OCI-M2 (cell line): ENCODE measurements around the gene SHISA6.

Source experiments
- DNase-seq: peaks from one replicate; lab custom pipeline; 2025; ENCODE audit not compliant: unreplicated experiment; lab: John Stamatoyannopoulos, UW

SHISA6 gene

DNA sequence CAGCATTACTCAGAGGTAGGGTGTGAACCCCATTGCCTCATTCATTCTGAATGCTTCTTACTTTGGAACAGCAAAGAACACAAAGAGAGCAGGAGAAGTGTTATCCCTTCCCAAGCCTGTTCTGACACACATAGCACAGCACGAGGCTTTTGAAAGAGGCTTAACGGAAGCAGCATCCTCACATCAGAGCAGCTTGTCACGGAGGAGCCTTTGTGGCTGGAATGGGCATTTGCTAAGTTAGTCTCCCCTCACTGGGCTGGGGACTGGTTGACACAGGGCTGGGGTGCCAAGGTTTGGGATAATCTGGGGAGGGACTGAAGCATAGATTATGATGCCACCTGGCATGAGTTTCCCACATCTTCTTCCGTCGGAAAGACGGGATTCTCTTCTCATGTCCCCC, 189.7 kb downstream of the SHISA6 start:
- no peak for DNase-seq

DNA sequence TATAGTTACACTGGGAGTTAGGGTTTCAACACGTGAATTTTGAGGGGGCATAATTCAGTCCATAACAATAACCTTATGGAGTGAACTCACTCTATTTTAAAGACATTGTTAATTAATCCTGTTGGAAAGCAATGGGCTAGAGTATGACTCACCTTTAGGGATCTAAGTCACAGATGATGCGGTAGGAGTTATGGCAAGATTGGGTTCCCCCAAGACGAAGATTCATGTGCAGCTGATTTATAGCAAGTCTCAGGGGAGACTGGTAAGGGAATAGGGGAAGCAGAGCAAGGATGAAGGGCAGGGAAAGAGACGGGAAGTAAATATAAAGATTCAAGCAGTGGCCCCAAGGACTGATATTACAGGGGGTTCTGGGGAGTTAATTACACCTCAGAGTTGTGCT, 197.7 kb downstream of the SHISA6 start:
- DNase-seq = no peak

DNA sequence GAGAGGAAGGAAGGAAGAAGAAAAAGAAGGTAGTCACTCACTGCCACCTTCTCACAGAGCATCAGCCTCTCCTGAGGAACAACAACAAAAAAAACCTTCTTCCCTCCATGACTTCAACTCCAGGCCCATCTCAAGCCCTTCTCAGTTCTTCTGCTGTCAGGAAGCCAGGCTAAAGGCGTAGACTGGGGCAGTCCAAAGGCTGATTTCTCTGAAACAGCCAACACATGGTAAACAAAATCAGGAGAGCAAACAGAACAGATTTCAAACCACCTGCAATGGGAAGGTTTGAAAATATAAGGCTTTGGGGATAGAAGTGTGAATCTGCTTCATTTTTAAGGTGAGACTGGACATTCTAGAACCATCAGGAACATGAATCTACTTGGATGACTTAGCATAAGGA, 200.0 kb downstream of the SHISA6 start:
- no peak for DNase-seq

DNA sequence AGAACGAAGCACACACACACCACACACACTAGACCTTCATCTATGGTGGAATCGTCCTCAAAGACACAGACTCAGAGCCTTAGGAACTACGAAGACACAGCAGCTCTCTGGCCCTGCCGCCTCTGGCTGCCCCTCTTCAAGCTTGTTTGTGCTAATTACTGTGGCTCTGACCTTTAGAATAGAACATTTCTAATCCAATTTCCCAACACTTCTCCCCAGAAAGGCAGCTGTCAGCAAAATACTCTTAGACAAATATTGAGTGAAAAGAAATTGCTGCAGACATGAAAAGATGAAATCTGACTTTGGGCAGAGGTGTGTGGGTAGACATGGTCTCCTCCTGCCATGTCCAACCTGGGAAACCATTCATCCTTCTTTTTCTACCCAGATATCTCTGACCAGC, 205.3 kb downstream of the SHISA6 start:
- no peak for DNase-seq

DNA sequence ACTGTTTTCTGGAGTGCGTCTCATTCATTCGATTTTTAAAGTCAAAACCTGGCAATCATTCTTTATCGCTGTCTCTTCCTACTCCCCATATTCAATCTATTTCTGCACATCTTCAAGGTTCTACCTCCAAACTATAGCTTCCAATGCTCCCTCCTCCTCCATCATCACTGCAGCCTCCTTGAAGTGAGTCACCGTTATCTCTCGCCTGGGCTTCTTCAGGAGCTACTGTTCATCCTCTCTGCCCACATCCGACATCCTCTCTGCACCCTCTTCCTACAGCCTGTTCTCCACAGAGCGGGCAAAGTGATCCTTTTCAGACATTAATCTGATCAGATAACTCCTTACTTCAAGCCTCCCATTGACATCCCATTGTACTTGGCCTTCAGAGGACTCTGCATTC, 213.1 kb downstream of the SHISA6 start:
- no peak for DNase-seq

DNA sequence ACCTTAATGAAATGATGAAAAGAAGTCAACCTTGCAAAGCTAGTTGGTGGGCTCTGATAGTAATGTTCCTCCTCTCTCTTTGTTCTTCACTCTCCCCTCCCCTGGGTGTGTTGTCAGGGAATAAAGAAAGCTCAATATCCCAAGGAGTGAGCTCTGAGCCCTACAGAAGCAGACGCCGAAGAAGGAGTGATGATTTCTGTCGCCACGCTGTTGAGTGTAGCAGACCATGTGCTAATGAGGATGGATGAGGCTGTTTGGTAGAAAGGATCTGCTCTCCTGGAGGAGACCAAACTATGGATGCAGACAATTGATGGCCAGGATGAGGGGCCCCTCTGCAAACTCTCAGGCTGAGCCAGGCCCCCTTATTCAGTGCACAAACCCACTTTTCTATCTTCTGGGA, 217.3 kb downstream of the SHISA6 start:
- no peak for DNase-seq

DNA sequence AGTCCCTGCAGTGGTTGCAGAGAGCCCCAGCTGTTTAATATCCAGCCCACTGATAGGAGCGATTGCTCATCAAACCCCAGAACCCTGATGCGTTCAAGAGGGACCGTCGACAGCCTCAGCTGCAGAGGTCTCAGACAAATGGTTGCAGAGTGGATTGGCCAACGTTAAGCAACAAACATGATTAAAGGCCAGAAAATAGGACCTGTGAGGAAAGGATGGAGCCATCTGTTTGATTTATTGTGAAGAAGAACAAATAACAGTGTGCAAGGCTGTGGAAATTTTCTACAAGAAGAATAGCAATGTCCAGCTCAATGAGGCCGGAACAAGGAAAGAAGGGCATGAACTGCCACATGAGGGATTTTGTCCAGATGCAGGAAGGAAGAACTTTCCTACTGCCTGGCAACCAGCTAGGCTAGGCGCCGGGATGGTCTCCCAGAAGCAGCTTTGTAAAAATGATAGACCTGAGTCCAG, 218.9 kb downstream of the SHISA6 start:
- no peak for DNase-seq

DNA sequence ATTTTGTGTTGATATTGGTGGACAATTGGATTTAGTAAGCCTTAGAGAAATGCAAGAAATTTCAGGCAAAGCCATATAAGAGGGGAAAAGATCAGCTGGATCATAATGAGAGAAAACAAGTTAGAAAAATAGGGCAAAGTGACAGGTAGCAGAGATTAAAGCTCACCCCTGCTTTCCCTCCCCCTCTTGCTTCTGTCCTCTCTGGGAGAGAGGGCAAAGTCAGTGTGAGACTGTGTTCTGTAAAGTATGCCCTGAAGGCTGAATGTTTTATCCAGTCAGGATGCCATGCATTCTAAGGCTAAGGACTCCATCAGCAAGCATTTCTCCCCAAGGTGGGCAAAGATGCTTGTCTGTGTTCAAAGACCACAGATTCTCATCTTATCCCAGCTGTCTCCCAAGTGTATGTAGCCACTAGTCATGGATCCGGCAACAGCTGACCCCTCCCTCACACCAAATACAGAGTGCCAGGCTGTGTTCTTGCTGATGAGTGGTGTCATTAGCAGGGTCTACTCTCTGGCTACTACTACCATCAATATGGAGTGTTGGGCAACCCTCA, 221.1 kb downstream of the SHISA6 start:
- DNase-seq = no peak

DNA sequence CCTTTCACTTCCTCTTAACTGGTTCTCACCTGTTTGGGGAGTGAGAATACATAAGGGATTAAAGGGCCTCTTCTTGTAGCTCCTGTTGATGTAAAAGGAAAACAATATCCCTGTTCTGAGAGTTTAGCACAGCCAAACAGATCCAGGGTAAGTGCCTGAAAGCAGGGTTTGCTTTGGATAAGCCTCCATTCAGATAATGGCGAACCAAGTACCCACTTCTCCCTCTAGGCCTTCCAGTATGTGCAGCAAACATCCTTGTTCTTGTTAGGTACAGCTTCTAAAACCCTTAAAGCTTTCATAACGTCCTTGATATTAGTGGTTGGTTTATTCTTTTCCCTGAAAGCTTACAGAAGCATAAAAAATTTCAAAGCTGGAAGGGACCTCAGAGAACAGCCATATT, 226.6 kb downstream of the SHISA6 start:
- no peak for DNase-seq

DNA sequence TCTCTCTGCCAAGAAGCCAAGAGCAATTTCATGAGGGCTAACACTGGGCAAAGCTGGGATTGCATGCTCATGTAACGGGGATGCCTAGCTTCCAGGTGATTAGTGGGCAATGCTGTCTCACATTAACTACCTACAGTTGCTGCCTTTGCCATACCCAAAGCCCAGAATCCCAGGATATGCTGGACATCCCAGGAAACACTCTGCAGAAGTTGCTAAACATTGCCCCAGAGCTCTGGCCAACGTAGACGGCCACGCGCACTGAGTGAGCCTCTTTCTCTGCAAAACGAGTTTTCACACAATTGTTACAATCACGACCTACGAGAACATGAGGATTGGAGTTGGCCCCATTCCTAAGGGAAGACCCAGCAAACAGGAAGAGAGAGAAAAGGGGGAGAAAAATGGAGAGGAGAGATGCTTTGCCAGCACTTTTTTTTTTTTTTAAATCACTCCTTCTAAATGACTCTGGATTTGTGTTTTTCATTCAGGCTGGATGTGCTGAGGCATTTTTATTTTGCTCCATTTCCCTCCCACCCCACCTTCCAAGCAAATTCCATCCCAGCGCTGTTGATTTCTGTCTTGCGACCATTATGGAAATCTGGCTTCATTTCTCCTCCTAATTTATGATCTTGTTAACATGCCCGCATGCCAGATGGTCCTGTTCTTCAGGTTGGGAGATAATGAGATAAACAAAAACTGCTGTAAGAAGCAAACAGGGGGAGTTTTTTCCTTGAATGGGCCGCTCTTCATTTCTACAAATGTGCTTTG, 244.5 kb downstream of the SHISA6 start:
- DNase-seq = no peak

DNA sequence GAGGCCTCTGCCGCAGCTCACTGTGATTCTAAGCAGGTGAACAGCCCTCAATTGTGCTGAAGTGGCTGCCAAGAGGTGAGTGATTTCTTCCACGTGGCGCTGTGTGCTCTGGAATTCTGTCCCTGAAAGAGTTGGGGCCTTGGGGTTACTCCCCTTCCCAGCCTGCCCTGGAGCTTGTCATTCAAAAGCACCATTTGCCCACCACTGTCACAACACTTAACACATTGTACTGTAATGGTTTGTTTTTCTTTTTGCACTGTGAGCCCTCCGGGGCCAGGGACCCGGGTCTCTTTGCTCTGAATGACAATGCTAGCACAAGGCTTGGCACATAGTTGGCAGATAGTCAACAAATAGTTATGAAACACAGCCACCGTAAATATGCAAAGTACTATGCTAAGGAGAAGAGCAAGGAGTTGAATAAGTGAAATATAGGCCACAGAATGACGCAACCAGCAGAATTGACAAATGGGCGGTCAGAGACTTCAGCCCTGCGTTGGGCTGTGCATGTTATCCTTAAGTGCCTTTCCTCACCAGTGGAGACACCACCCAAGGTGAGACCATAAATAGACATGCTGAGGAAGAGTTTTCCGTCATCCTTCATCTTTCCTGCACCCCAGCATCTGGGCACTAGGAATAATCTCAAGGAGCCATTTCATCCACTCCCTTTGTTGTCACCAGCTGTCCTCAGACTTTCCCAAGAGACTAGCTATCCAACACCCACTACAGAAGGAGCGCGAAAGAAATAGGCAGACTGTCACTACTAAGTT, 245.3 kb downstream of the SHISA6 start:
- DNase-seq = no peak

DNA sequence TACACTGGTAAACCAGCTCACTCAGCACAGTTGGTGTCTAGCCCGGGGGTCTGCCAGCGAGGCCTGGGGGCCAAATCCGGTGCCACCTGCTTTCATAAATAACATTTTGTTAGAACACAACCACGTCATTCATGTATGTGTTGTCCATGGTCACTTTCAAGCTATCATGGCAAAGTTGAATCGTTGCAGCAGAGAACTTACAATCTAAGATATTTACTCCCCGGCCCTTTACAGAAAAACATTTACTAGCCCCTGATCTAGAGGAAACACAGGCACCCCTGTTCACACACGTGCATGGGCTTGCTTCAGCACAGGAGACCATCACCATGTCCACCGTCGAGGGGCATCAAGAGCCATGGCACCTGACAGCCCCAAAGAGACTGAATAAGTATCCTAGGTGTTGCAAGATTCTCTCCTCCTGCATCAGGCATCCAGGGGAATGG, 245.9 kb downstream of the SHISA6 start:
- DNase-seq = no peak

DNA sequence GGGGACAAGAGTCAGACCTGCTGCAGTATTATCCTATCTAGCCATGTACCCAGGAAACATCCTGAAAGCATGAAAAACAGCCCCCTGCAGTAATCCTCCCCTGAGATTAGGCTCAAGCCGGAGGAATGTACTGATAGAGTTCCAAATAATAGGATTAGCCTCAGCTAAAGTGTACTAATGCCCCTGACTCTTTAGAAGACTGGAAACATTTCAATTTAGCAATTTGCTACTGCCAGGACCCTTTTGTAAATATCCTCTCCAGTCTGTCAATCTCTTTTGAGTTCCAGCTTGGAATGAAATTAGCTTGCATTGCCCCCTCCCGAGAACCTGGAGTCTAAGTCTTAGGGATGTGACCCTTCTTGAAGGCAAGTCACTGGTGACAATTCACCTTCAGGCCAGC, 246.5 kb downstream of the SHISA6 start:
- no peak for DNase-seq

DNA sequence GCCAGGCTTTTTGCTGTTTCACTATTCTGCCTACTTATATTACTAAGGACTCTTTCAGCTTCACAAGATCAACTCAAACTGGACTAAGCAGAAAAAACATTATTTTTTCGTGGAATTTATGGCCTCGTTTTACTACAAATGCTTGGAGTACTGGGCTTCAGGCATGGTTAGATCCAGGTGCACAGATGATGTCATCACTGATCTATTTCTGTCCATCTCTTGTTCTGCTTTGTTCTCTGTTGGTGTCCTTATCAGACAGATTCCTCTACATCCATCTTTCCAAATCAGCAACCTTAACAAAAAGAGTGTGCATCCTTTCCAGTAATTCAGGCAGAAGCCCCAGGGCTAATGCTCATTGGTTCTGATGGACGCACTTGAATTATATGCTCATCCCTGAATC, 247.4 kb downstream of the SHISA6 start:
- DNase-seq = no peak

DNA sequence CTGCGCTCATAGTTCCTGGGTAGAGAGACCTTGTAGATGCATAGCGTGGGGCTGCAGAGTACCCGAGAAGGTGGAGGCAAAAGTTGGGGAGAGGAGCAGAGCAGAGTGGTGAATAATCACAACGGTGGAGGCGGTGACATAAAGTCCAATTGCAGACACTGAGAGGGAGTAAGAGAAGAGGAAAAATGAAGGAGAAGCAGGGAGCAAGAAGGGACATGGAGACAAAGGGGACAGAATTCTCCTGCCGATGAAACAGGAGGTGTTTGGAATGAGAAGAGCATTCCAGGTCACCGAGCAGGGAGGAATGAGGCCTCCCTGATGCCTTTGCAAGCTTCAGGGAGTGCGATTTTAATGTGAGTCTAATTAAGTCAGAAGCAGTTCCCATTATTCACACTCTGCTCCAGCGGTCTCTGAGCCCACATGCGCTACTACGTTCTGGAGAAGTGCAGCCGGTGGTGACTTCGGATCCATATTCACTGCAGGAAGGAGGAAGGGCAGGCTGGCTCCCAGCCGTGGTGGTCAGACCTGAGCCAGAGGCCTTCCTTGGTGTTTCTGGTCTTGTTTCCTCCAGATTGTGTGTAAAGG, 249.2 kb downstream of the SHISA6 start:
- DNase-seq = no peak

DNA sequence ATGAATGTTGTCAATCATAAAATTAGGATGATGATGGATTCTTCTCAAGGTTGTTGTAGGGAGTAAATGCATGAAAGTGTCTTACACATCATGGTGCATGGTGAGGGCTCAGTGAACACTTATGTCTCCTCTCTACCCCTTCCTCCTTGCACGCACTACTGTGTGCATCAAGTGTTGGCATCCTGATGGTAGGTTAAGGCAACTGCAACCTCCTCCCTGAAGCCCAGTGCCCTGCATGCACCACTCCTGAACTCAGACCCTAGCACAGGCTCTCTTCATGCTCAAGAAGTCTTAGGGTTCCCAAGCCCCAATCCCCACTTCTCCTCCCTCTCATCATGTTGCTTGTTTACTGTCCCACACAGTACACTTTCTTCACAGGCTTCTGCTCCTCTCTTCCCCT, 251.5 kb downstream of the SHISA6 start:
- no peak for DNase-seq

DNA sequence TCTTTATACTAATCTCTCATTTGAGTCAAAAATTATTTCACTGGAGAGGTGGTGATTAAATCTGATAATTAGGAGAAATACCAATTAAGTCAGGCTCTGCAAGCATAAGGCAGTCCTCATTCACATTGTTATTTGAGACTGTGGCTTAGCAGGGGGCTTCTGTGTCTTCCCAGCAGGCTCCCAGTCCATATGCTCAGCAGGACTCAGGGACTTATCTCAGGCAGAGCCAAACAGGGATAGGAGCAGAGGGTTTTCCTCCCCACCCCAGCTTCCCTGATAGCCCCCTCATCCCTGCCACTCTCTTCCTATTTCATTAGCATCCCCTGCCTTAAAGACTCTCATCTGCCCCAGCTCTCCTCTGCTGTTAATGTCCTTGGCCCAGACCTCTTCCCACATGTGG, 252.9 kb downstream of the SHISA6 start:
- no peak for DNase-seq

DNA sequence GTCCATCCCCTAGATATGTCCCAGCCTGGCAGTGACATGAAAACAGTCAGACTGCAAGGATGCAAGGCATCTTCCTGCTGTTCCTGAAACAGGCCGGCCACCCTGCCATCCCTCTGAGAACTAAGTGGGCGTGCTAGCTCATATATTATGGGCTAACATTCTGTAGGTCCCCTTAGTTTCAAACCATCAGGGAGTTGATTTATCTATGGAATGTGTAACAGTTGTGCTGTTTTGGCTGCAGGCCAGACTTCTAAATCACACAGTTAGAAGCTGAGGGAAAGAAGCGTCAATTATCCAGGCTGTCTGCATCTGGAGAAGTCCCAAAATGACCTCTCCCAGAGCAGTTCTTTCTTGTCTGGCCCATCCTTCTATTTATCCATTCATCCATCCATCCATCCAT, 254.6 kb downstream of the SHISA6 start:
- DNase-seq = no peak

DNA sequence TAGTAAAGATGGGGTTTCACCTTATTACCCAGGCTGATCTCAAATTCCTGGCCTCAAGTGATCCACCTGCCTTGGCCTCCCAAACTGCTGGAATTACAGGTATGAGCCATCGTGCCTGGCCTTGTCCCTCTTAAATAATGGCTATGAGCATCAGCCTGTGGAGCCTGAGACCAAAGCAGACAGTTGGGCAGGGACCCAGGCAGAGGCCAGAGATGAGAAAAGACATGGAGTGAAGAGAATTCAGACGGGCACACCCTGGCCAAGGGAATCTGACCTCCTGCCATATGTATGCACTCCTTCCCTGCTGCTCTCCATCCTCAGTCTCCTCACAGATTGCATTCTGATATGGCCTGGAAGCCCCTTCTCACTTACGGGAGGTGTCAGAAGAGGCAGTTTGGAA, 258.9 kb downstream of the SHISA6 start:
- no peak for DNase-seq

DNA sequence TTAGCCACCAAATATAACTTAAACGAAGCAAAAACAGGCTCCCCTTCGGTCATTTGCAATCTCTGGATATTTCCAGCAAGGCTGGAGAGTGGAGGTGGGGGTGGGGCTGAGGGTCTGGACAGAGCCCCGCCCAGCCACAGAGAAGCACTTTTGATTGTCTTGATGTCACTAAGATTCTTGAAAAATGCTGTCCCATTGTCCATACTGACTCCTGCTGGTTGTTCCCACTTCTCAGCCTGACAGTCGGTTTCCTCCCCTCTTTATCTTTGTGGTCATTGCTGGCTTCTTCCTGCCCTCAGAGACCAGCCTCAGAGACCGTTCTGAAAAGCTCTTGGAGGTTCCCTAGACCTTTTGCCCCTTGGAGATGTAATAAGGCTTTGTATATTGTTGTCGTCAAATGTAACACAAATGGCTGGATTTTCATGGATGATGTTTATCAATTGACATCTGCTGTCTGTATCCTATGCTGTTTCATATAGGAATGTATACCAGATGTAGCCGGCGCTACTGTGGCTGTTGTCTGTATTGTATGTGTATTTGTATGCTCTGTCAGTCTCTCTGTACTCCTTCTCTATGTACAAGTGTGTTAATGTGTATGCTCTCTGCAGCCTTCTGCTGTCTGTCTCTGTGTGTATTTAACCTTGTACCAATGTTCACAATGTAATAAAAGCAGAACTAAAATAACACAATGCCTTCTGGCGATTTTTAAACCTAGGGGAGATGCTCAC, 262.5 kb downstream of the SHISA6 start:
- no peak for DNase-seq

DNA sequence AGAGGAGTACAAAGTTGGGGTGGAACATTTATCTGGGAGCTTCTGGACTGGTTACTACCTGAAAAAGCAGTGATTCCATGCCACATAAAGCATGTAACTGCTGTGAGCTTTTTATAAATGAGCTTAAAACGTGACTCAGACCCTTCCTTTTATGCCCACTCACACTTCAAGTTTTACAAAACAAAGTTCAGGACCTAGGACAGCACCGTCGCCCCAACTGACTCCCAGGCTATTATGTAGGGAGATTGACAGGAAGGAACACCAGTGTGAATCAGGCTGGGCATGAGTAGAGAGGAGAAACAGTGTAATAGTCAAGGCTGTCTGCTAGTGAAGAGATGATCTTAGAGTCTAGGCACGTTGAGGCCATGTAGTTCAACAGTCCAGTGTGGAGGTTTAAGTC, 265.6 kb downstream of the SHISA6 start:
- DNase-seq = peak; percentile 0
